ENCODE measurements around the gene WASF1.

WASF1 gene

DNA sequence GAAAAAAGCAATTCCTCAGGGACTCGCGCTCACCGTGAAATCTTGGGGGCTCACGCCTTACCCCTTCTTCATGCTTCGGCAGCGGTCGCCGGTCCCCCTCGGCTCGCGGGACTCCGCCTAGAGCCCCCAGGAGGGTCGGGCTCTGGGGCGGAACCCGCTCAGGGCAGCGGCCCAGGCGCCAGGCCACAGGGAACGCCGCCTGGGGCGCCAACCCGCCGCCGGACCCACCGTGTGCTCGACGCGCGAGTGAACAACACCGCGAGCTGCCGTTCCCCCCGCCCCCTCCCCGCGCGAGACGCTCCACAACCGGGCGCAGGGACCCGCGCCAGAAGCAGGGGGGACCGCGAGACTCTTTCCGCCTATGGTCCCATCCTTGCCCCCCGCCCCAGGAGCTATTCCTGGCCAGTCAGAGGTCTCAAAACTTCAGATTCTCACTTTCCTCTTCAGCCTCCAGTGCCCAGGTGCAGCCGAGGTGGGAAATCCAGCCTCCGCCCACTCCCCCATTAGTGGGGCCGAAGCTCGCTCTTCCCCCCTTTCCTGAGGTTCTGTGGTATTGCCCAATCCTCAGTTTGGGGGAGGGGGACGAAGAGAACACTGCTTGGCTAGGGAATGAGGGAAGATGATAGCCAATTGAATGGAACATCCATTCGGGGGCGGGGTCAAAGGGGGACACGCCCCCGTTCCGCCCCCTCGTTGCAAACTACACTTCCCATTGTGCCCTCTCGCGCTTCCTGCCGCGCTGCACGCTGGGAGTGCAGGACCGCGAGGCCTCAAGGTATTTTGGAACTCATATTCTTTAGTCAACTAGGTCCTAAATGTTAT lies at the start of gene WASF1:
WASF1 (minus strand) TSS at position 265 of the 822 bp plus-strand sequence. CDS start 52,069 bp downstream, outside the sequence.
- DNase-seq: peak; percentile 93

- DNase-seq: no peak
Observed at GRCh38 chr6:110226261-110226660, 46.8 kb upstream of the WASF1 start.

DNA sequence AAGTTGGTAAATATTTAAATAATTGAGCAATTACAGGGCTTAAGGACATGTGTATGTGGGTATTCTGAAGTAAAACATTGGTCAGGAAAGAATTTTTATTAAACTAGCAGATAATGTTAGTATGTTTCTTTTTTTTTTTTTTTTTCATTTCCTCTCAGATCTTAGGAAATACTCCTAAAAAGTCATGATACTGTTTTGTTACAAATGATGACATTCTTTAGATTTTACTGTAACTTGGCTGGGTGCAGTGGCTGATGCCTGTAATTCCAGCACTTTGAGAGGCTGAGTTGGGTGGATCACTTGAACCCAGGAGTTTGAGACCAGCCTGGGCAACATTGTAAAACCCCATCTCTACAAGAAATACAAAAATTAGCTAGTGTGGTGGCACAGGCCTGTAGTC lies 42.3 kb upstream of the WASF1 start:
- DNase-seq: no peak

DNA sequence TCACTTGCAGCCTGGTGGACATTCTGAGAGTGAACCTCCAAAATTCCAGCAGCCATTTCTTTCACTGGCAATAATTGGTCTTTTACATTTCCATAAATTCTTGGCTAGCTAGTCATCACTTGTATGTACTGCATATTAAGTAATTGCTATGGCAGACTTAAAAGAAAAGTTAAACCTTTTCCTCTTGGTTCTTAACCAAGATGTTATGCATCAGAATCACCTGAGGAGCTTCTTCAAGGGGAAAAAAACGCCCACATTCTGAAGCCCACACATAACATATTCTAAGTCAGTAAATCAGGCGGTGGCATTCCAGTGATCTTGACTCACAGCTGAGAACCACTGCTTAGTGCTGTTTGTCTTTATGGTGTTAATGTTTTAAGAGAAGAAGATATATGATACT lies 37.8 kb upstream of the WASF1 start:
- DNase-seq: no peak

- no peak for DNase-seq
Observed at GRCh38 chr6:110216140-110216539, 36.7 kb upstream of the WASF1 start.

DNA sequence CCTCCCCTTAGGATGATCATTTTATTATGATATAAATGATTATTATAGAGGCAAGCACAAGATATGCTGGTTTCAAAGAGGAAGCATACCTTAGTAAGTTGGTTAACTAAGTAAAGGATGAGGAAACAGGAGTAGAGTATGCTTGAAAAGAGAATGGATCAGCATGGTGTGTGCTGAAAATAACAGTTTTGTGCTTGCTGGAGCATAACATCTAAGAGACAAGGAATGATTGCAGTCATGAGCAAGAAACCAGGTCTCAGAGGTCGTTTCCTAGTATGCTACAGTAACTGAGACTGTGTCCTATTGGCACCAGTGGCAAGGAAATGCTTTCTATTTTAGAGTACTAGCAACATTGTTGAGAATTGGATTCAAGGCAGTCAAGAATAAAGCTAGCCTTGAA lies 34.9 kb upstream of the WASF1 start:
- no peak for DNase-seq

DNA sequence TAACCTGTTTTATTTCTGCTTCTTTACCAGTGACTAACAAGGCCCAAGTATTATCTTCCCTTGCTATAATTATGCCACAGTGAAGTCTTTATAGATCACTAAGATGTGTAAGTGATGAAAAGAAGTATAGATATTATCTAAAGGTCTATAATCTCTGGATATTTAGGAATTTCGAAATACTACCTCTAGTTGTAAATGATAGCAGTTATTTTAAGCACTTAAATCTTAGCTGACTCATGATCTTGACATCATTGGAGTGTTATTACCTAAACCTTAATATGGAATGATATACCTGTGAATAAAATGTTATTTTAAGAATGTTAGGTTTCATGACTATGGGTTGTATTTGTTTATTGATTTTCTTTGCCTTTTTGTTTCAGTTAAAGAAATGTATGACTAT lies 32.3 kb upstream of the WASF1 start:
- DNase-seq: no peak

GRCh38 chr6:110207652-110208051 lies 28.2 kb upstream of the WASF1 start:
- no peak for DNase-seq

GRCh38 chr6:110201151-110201884 lies 21.8 kb upstream of the WASF1 start:
- DNase-seq: no peak

- DNase-seq: no peak
Observed at GRCh38 chr6:110198561-110198960, 19.1 kb upstream of the WASF1 start.

DNA sequence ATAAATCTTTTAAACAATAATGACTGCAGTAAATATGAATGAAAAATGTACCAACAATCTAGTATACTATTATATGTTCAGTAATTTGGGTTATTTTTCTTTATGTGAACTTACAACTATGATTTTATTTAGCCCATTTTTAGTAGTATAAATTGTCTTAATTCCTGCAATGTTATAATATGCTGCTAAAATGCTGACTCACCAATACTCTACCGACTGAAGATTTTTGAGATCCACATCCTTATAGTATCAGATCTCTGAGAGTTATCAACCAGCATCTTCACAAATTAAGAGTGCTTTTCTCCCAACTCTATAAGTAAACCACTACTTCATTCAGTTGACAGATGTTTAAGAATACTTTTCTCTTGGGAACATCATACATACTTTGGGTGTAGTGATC lies 17.4 kb upstream of the WASF1 start:
- DNase-seq: no peak

DNA sequence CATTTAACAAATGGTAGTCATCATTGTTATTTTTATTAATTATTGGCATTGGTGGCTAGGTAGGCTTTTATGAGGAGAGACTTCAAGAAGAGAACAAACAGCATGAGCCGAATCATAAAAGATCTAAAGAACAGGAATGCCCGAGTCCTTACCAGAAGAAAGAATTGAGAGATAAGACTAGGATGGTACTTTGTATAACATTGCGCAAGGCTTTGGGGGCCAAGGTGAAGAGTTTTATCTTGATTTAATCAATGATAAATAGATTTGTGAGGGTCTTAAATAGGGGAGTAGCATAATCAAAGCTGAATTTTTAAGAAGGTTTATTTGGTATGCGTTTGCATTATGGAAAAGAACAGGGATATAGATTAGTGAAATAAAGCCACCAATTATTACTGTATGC lies 16.2 kb upstream of the WASF1 start:
- DNase-seq: no peak

- no peak for DNase-seq
Observed at GRCh38 chr6:110191477-110191876, 12.0 kb upstream of the WASF1 start.

DNA sequence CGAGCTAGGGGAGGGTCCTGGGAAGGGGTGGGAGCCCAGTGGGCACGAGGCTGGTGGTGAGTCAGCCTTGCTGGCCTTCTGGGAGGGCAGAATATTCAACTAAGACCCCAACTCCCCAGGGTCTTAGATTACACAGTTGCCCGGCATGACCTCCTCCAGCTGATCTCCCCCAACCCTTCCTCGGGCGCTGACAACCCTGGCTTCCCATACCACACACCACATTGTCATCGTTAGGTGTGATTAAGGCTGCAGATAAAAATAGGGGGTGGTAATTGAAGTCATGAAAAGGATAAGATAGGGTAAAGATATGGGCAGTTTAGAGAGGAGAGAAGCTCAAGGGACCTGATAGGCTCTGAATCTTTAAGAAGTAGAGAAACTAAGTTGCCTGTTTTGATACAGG lies 11.3 kb upstream of the WASF1 start:
- no peak for DNase-seq

DNA sequence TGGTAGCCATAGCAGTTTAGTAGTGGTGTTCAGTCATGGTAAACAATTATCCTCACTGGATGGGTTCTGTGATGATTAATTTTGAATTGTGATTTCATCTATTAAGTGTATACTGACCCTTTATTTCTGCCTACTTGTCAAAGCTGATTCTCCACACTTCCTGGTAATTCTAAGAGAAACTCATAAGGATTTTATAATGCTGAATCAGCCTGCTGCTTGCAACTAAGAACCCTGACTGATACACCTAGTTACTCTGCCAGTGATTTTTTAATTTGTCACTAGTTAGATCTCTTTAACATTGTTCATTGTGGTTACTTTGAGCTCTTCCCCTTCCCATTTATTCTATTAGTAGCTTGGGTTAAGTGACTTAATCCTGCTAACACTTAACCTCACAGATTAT lies 9.3 kb upstream of the WASF1 start:
- DNase-seq: no peak

DNA sequence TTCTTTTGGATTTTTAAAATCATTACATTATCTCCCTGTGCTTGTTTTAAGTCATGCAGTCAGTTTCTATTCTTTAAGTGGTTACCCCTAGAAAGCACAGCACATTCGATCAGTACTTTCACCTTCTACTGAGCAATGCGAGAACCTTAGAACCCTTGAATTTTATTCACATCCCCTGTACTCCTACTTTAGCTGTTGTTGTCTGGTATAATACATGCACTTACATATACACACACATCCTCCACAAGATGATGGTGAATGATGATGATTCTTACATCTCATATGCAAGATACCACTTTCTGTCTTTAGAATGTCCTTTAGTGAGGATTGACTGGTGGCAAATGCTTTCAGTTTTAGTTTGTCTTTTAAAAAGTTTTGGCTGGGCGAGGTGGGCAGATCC lies 6.4 kb upstream of the WASF1 start:
- DNase-seq: no peak

DNA sequence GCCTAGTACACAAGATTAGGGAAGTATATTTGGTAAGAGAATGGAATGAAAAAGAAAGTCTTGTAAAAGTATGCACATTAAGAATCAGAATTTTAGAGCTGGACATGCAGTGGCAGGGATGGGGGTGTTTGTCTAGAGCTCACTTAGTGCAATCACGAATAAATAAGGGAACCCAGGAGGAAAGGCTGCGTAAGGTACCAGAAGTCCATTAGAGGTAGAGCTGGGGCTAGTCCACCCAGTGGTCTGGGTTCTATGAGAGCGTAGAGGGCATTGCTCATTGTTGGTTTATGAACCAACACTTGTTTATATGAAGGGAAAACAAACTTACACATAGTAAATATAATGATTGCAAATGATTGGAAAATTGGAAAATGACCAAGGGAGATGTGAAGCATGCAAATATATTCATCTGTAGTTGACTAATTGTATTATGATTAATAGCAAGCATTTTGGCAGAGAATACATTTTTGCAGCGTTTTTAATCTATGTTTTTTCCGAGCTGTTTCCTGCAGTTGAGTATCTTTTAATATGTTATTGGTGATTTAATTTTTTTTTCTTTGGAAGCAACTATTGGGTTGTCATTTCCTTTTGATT lies 3.9 kb upstream of the WASF1 start:
- no peak for DNase-seq

DNA sequence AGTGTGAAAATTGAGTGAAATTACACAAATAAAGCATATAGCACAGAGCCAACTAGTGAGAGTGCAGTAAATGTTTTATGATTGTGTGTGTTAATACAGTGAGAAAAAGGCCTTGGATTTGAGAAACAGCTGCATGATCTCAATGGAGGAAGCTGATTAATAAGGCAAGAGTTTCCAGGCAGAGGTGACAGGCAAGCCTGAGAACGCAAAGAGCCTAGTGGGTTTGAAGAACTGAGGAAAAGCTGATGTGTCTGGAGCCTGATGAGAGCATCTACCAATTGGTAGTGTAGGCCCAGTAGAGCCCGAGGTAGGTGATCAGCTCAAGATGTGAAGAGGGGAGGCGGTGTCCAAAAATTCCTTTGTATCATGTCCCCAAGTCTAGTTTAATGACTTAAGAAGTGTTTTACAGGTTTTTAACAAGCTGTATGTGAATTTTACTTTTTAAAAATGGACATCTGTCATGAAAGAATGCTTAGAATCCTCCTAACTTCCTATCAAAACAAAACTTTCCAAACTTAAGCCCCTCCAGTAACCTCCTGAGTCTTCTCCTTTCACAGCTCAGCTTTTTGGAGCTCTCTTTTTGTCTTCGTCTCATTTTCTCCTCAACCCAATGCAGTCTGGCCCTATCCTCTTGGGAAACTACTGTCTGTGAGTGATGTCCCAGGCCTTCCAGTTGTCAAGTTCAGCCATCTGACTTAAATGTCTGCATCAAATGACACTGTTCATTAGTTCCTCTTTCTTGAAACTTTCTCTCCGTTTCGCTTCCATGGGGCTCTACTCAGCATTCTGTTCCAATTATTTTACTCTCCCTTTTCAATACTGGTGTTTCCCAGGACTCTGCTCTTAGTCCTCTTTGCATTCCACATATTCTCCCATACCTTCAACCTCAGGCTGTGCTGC lies 1.9 kb upstream of the WASF1 start:
- peak; percentile 79 for DNase-seq

- no peak for DNase-seq
Observed at GRCh38 chr6:110180228-110181008, 948 bp upstream of the WASF1 start, which contains the start of gene CDC40. CDC40 (plus strand) TSS chr6:110180427; CDS start chr6:110180445, 18 bp downstream.

GRCh38 chr6:110178626-110179405 lies 654 bp downstream of the WASF1 start:
- DNase-seq: peak; percentile 17

DNA sequence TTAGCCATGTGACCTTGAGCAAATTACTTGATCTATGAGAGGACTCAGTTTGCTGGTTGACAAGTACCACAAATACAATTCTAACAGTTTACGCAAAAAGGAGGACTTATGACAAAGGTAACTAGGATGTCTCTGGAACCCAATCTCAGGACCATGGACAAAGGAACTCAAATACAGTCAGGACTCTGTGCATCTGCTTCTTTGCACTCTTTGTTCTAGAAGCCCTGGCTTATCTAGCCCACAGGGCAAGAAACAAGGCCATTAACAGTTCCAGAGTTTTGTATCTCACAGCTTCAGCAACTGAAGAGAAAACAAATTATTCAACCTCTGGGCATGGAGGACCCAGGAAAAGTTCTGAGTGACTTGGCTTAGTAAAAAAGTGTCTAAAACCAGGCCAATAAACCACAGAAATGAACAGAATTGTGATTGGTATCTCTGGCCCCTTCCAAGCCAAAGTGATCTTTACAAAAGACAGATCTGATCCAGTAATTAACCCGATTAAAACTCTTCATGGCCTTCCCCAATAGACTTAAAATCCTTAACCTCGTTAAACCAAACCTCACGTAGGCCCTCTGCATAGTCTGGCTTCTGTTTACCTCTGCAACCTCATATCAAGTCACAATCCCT lies 5.9 kb downstream of the WASF1 start:
- DNase-seq: no peak
